Measurements from ENCODE around the gene SLC28A3. TPM values are rescaled to one million over a fixed set of nuclear protein-coding genes. Genes with fewer than 3 reads are reported as not detected.
"Not testable (repeated sequence)": the region's sequence is repeated elsewhere in the genome, so short reads cannot be mapped to it uniquely, and the experiment has no call there.

The SLC28A3 gene
- total RNA-seq, 4 donors from 2014 or later: 0.23 TPM; not detected in 3

GRCh38 chr9:84375954-84376353 lies 35.4 kb upstream of the SLC28A3 start:
- Histone ChIP-seq H3K9me3 (no peaks in the 10 kb centered on the region), H3K27ac (no peak overlapping the region), H3K4me1 (no peaks in the 10 kb centered on the region), H3K4me3 (no peak overlapping the region), H3K36me3 (no peaks in the 10 kb centered on the region), H3K27me3 (no peaks in the 10 kb centered on the region)
- no peak for TF ChIP-seq CTCF (IDR thresholded peaks at IDR 0.05 in 4 of 5, conservative IDR thresholded peaks at IDR 0.05 in 1 of 5)
- no peak for TF ChIP-seq POLR2A (IDR thresholded peaks at IDR 0.05)
- in situ Hi-C loops (cut with MboI; ENCODE audit: low sequenced_read_pairs in 4 of 4) (loop anchor here in 3 of 4 donors (25.0 kb wide), 3 partner anchors 586 to 1411 kb away; no protein-coding TSS in a partner anchor), intact Hi-C loops (cut with DNase I; ENCODE audit: low total_unique reads) (no loop called here)
- ATAC-seq: no peak
- no peak for DNase-seq

- intact Hi-C loops (cut with DNase I; ENCODE audit: low total_unique reads): no loop called here
- H3K9me3 ChIP-seq: no peaks in the 10 kb centered on the region
- H3K4me3 ChIP-seq: no peak overlapping the region
- no peaks in the 10 kb centered on the region for H3K4me1 ChIP-seq
- no peak for DNase-seq
- TF ChIP-seq POLR2A (IDR thresholded peaks at IDR 0.05) (no peak), CTCF (IDR thresholded peaks at IDR 0.05 in 4 of 5, conservative IDR thresholded peaks at IDR 0.05 in 1 of 5) (no peak)
- no peak overlapping the region for H3K27ac ChIP-seq
- in situ Hi-C loops (cut with MboI; ENCODE audit: low sequenced_read_pairs in 4 of 4): no loop called here
- no peaks in the 10 kb centered on the region for H3K27me3 ChIP-seq
- no peaks in the 10 kb centered on the region for H3K36me3 ChIP-seq
- ATAC-seq: no peak
Observed at GRCh38 chr9:84374516-84374915, 34.0 kb upstream of the SLC28A3 start.

- Histone ChIP-seq H3K9me3 (no peaks in the 10 kb centered on the region), H3K36me3 (no peaks in the 10 kb centered on the region), H3K4me3 (no peak overlapping the region), H3K27ac (no peak overlapping the region), H3K27me3 (no peaks in the 10 kb centered on the region), H3K4me1 (no peaks in the 10 kb centered on the region)
- TF ChIP-seq POLR2A (IDR thresholded peaks at IDR 0.05) (no peak), CTCF (IDR thresholded peaks at IDR 0.05 in 4 of 5, conservative IDR thresholded peaks at IDR 0.05 in 1 of 5) (no peak)
- no peak for ATAC-seq
- DNase-seq: no peak
- in situ Hi-C loops (cut with MboI; ENCODE audit: low sequenced_read_pairs in 4 of 4) (no loop called here), intact Hi-C loops (cut with DNase I; ENCODE audit: low total_unique reads) (no loop called here)
Observed at GRCh38 chr9:84374013-84374412, 33.5 kb upstream of the SLC28A3 start.

GRCh38 chr9:84371737-84372136 lies 31.2 kb upstream of the SLC28A3 start:
- no peaks in the 10 kb centered on the region for H3K9me3 ChIP-seq
- no peaks in the 10 kb centered on the region for H3K36me3 ChIP-seq
- intact Hi-C loops (cut with DNase I; ENCODE audit: low total_unique reads) (no loop called here), in situ Hi-C loops (cut with MboI; ENCODE audit: low sequenced_read_pairs in 4 of 4) (no loop called here)
- ATAC-seq: peak; percentile 74 to 76
- H3K27ac ChIP-seq: no peak overlapping the region
- TF ChIP-seq POLR2A (IDR thresholded peaks at IDR 0.05): no peak
- no peak for TF ChIP-seq CTCF (IDR thresholded peaks at IDR 0.05 in 4 of 5, conservative IDR thresholded peaks at IDR 0.05 in 1 of 5)
- no peaks in the 10 kb centered on the region for H3K27me3 ChIP-seq
- H3K4me3 ChIP-seq: no peak overlapping the region
- no peaks in the 10 kb centered on the region for H3K4me1 ChIP-seq
- peak in 1 of 2 donors; percentile 21 for DNase-seq

- Histone ChIP-seq H3K4me3 (no peak overlapping the region), H3K9me3 (no peaks in the 10 kb centered on the region)
- ATAC-seq: no peak
Observed at GRCh38 chr9:84368601-84369000, 28.0 kb upstream of the SLC28A3 start.

GRCh38 chr9:84367726-84368125 lies 27.2 kb upstream of the SLC28A3 start:
- H3K27me3 ChIP-seq; H3K4me3 ChIP-seq; H3K36me3 ChIP-seq; in situ Hi-C loops (cut with MboI; ENCODE audit: low sequenced_read_pairs in 4 of 4); DNase-seq; ATAC-seq; intact Hi-C loops (cut with DNase I; ENCODE audit: low total_unique reads); H3K4me1 ChIP-seq; H3K9me3 ChIP-seq; H3K27ac ChIP-seq: not testable (repeated sequence)

More at GRCh38 chr9:84368601-84369000, 28.0 kb upstream of the SLC28A3 start:
- TF ChIP-seq POLR2A (IDR thresholded peaks at IDR 0.05): no peak
- no peak for TF ChIP-seq CTCF (IDR thresholded peaks at IDR 0.05 in 4 of 5, conservative IDR thresholded peaks at IDR 0.05 in 1 of 5)
- intact Hi-C loops (cut with DNase I; ENCODE audit: low total_unique reads): no loop called here
- no peak for DNase-seq
- Histone ChIP-seq H3K36me3 (no peaks in the 10 kb centered on the region), H3K4me1 (no peaks in the 10 kb centered on the region), H3K27ac (no peak overlapping the region), H3K27me3 (no peaks in the 10 kb centered on the region)
- in situ Hi-C loops (cut with MboI; ENCODE audit: low sequenced_read_pairs in 4 of 4): no loop called here
